Measurements from ENCODE around the gene SRPX2. TPM values are rescaled to one million over a fixed set of nuclear protein-coding genes. Genes with fewer than 3 reads are reported as not detected.
"Not testable (repeated sequence)": the region's sequence is repeated elsewhere in the genome, so short reads cannot be mapped to it uniquely, and the experiment has no call there.

Gene SRPX2
- total RNA-seq, 1 donor from 2014 or later: not detected

- H3K4me3 Mint-ChIP-seq (ENCODE audit: low read depth); intact Hi-C loops (cut with micrococcal nuclease); DNase-seq (ENCODE audit: low spot score); H3K27me3 Mint-ChIP-seq (ENCODE audit: low read depth); H3K36me3 Mint-ChIP-seq (ENCODE audit: low read depth); H3K27ac Mint-ChIP-seq; H3K9me3 Mint-ChIP-seq; H3K4me1 Mint-ChIP-seq (ENCODE audit: low read depth): not testable (repeated sequence)
Measured at GRCh38 chrX:100724006-100724405, 80.0 kb downstream of the SRPX2 start.

Other genes with a start within 250 kb of the SRPX2 start
- gene PCDH19, start 233.9 kb upstream of the SRPX2 start, total RNA-seq: not detected in 2 replicates
- gene TNMD, start 59.3 kb upstream of the SRPX2 start, total RNA-seq: not detected in 2 replicates
- gene TSPAN6, start 7.4 kb upstream of the SRPX2 start, total RNA-seq: not detected in 2 replicates
- not detected in 2 replicates for gene SYTL4, start 87.9 kb downstream of the SRPX2 start, total RNA-seq
- 51.1 and 52.7 TPM in 2 replicates for gene CSTF2, start 176.2 kb downstream of the SRPX2 start, total RNA-seq
- gene NOX1, start 230.2 kb downstream of the SRPX2 start, total RNA-seq: not detected in 2 replicates

Measured in activated T-helper 2 cell treated with anti-CD3 and anti-CD28 coated beads, Interferon-gamma antibody, Interleukin-2, Interleukin-4, amounts not matched to agents 10 μg/mL and 5 μg/mL and 100 μg/mL, durations not matched to agents 14 hours and 24 hours and 36 hours (primary cell).